ENCODE data around the gene POLR3B. TPM values are rescaled to one million over a fixed set of nuclear protein-coding genes. Genes with fewer than 3 reads are reported as not detected.
"Not testable (repeated sequence)": the region's sequence is repeated elsewhere in the genome, so short reads cannot be mapped to it uniquely, and the experiment has no call there.

POLR3B gene
- 10 to 100 TPM; 17.6 to 19.6 (median 18.2) TPM for polyA plus RNA-seq (ENCODE audit: insufficient read length in 3 of 3)

GRCh38 chr12:106357549-106358395 is at the start of gene POLR3B:
Gene POLR3B (plus strand): TSS chr12:106357748. CDS start chr12:106357880, 132 bp downstream.
- peak; percentile 92 to 93 (median 92) for DNase-seq (ENCODE audit: low read depth in 3 of 3, low spot score in 2 of 3)

- no peak for DNase-seq (ENCODE audit: low read depth in 3 of 3, low spot score in 2 of 3)
These were observed 49.4 kb upstream of the POLR3B start for GRCh38 chr12:106308121-106308520.

- DNase-seq (ENCODE audit: low read depth in 3 of 3, low spot score in 2 of 3), result no peak
These were observed 48.9 kb upstream of the POLR3B start for GRCh38 chr12:106308611-106309010.

- DNase-seq (ENCODE audit: low read depth in 3 of 3, low spot score in 2 of 3), result no peak
These were observed 47.7 kb upstream of the POLR3B start for GRCh38 chr12:106309671-106310505.

- no peak for DNase-seq (ENCODE audit: low read depth in 3 of 3, low spot score in 2 of 3)
These were observed 46.9 kb upstream of the POLR3B start for GRCh38 chr12:106310687-106311086.

- no peak for DNase-seq (ENCODE audit: low read depth in 3 of 3, low spot score in 2 of 3)
These were observed 46.4 kb upstream of the POLR3B start for GRCh38 chr12:106311139-106311538.

- DNase-seq (ENCODE audit: low read depth in 3 of 3, low spot score in 2 of 3), result not testable (repeated sequence)
These were observed 44.1 kb upstream of the POLR3B start for GRCh38 chr12:106313413-106313812.

GRCh38 chr12:106315523-106315922 is 42.0 kb upstream of the POLR3B start:
- no peak for DNase-seq (ENCODE audit: low read depth in 3 of 3, low spot score in 2 of 3)

- no peak for DNase-seq (ENCODE audit: low read depth in 3 of 3, low spot score in 2 of 3)
These were observed 40.0 kb upstream of the POLR3B start for GRCh38 chr12:106317406-106318082.

GRCh38 chr12:106321139-106321850 is 36.3 kb upstream of the POLR3B start:
- no peak for DNase-seq (ENCODE audit: low read depth in 3 of 3, low spot score in 2 of 3)

- DNase-seq (ENCODE audit: low read depth in 3 of 3, low spot score in 2 of 3), result no peak
These were observed 34.0 kb upstream of the POLR3B start for GRCh38 chr12:106323537-106323936.

GRCh38 chr12:106327309-106327869 is 30.2 kb upstream of the POLR3B start:
- no peak for DNase-seq (ENCODE audit: low read depth in 3 of 3, low spot score in 2 of 3)

GRCh38 chr12:106328735-106329134 is 28.8 kb upstream of the POLR3B start:
- no peak for DNase-seq (ENCODE audit: low read depth in 3 of 3, low spot score in 2 of 3)

GRCh38 chr12:106329231-106329982 is 28.1 kb upstream of the POLR3B start:
- DNase-seq (ENCODE audit: low read depth in 3 of 3, low spot score in 2 of 3), result no peak

GRCh38 chr12:106331599-106331998 is 25.9 kb upstream of the POLR3B start:
- no peak for DNase-seq (ENCODE audit: low read depth in 3 of 3, low spot score in 2 of 3)

- no peak for DNase-seq (ENCODE audit: low read depth in 3 of 3, low spot score in 2 of 3)
These were observed 25.0 kb upstream of the POLR3B start for GRCh38 chr12:106332536-106332935.

GRCh38 chr12:106333010-106333409 is 24.5 kb upstream of the POLR3B start:
- no peak for DNase-seq (ENCODE audit: low read depth in 3 of 3, low spot score in 2 of 3)

- DNase-seq (ENCODE audit: low read depth in 3 of 3, low spot score in 2 of 3), result no peak
These were observed 23.8 kb upstream of the POLR3B start for GRCh38 chr12:106333756-106334155.

All from right renal cortex interstitium (tissue), 3 donors.